GM23338 (cell line): ENCODE data around the gene CHEK1. TPM values are rescaled to one million over a fixed set of nuclear protein-coding genes. Genes with fewer than 3 reads are reported as not detected.

Experiments
- EZH2 ChIP-seq: fragments of 200-600 bp; sonication (generic); IDR thresholded peaks from one replicate; pipeline ENCODE4 v1.8.0; 2017; ENCODE audit warnings: antibody characterized with exemption, mild to moderate bottlenecking, low read depth; ENCODE audit not compliant: unreplicated experiment
- JUNB ChIP-seq: IDR thresholded peaks from one replicate; pipeline ENCODE4 v1.6.1; 2016; ENCODE audit warnings: antibody characterized with exemption; ENCODE audit not compliant: unreplicated experiment
- STAT1 ChIP-seq: IDR thresholded peaks from one replicate; pipeline ENCODE4 v1.6.1; 2016; ENCODE audit warnings: antibody characterized with exemption; ENCODE audit not compliant: unreplicated experiment
- polyA plus RNA-seq: library from polyadenylated mRNA; unstranded; fragments of >200 nt; fragmentation: Nextera tagmentation; extraction: Ambion mirVana; gene quantifications from 2 replicates; pipeline ENCODE4 v1.2.1, GENCODE V29; 2016
- total RNA-seq: library from RNA; depleted of rRNA; stranded (reverse); fragments of >200 nt; shearing (Covaris generic); gene quantifications from 2 replicates; pipeline ENCODE4 v1.2.3, GENCODE V29; 2014
- TF ChIP-seq, protein P1 (sequence below): fragments of 250-450 bp; sonication (Bioruptor Pico); IDR thresholded peaks from 2 replicates; pipeline ENCODE4 v1.5.0; 2020; ENCODE audit warnings: mild to moderate bottlenecking, moderate library complexity
- TF ChIP-seq, protein P2 (sequence below), 2 experiments: fragments of 200-600 bp in 1 of 2; sonication (generic) in 1 of 2; conservative IDR thresholded peaks; 2 replicates each; pipeline versions ENCODE4 v1.5.1 to v1.6.1; 2016 to 2017; ENCODE audit warnings: antibody characterized with exemption in 2 of 2, low read depth in 2 of 2, mild to moderate bottlenecking in 2 of 2, moderate library complexity in 1 of 2
- TF ChIP-seq, protein P3 (sequence below): IDR thresholded peaks from one replicate; pipeline ENCODE4 v1.6.1; 2018; ENCODE audit warnings: antibody characterized with exemption; ENCODE audit not compliant: unreplicated experiment

Gene CHEK1
- total and polyA plus RNA-seq, 2 experiments from 2014 or later, result 90.0 to 102 TPM

DNA sequence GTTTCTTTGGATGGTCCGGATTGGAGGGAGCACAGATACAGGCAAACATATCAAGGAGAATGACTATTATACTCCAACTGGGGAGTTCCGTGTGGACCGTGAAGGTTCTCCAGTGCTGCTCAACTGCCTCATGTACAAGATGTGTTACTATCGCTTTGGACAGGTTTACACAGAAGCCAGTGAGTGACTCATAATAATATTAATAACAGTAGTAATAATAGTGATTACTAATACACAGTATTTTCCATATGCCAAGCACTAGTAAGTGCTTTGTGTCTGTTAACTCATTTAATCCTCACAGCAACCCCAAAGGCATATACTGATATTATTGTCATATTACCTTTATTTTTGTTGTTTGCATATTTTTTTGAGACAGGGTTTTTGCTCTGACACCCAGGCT lies 6.6 kb upstream of the CHEK1 start (continued):
- TF ChIP-seq, protein P1, sequence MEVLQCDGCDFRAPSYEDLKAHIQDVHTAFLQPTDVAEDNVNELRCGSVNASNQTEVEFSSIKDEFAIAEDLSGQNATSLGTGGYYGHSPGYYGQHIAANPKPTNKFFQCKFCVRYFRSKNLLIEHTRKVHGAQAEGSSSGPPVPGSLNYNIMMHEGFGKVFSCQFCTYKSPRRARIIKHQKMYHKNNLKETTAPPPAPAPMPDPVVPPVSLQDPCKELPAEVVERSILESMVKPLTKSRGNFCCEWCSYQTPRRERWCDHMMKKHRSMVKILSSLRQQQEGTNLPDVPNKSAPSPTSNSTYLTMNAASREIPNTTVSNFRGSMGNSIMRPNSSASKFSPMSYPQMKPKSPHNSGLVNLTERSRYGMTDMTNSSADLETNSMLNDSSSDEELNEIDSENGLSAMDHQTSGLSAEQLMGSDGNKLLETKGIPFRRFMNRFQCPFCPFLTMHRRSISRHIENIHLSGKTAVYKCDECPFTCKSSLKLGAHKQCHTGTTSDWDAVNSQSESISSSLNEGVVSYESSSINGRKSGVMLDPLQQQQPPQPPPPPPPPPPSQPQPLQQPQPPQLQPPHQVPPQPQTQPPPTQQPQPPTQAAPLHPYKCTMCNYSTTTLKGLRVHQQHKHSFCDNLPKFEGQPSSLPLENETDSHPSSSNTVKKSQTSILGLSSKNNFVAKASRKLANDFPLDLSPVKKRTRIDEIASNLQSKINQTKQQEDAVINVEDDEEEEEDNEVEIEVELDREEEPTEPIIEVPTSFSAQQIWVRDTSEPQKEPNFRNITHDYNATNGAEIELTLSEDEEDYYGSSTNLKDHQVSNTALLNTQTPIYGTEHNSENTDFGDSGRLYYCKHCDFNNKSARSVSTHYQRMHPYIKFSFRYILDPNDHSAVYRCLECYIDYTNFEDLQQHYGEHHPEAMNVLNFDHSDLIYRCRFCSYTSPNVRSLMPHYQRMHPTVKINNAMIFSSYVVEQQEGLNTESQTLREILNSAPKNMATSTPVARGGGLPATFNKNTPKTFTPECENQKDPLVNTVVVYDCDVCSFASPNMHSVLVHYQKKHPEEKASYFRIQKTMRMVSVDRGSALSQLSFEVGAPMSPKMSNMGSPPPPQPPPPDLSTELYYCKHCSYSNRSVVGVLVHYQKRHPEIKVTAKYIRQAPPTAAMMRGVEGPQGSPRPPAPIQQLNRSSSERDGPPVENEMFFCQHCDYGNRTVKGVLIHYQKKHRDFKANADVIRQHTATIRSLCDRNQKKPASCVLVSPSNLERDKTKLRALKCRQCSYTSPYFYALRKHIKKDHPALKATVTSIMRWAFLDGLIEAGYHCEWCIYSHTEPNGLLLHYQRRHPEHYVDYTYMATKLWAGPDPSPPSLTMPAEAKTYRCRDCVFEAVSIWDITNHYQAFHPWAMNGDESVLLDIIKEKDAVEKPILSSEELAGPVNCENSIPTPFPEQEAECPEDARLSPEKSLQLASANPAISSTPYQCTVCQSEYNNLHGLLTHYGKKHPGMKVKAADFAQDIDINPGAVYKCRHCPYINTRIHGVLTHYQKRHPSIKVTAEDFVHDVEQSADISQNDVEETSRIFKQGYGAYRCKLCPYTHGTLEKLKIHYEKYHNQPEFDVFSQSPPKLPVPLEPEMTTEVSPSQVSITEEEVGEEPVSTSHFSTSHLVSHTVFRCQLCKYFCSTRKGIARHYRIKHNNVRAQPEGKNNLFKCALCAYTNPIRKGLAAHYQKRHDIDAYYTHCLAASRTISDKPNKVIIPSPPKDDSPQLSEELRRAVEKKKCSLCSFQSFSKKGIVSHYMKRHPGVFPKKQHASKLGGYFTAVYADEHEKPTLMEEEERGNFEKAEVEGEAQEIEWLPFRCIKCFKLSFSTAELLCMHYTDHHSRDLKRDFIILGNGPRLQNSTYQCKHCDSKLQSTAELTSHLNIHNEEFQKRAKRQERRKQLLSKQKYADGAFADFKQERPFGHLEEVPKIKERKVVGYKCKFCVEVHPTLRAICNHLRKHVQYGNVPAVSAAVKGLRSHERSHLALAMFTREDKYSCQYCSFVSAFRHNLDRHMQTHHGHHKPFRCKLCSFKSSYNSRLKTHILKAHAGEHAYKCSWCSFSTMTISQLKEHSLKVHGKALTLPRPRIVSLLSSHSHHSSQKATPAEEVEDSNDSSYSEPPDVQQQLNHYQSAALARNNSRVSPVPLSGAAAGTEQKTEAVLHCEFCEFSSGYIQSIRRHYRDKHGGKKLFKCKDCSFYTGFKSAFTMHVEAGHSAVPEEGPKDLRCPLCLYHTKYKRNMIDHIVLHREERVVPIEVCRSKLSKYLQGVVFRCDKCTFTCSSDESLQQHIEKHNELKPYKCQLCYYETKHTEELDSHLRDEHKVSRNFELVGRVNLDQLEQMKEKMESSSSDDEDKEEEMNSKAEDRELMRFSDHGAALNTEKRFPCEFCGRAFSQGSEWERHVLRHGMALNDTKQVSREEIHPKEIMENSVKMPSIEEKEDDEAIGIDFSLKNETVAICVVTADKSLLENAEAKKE (CRISPR knock-in tag), result no peak
- TF ChIP-seq EZH2 (no peak), JUNB (no peak), STAT1 (no peak)
- TF ChIP-seq, protein P2, sequence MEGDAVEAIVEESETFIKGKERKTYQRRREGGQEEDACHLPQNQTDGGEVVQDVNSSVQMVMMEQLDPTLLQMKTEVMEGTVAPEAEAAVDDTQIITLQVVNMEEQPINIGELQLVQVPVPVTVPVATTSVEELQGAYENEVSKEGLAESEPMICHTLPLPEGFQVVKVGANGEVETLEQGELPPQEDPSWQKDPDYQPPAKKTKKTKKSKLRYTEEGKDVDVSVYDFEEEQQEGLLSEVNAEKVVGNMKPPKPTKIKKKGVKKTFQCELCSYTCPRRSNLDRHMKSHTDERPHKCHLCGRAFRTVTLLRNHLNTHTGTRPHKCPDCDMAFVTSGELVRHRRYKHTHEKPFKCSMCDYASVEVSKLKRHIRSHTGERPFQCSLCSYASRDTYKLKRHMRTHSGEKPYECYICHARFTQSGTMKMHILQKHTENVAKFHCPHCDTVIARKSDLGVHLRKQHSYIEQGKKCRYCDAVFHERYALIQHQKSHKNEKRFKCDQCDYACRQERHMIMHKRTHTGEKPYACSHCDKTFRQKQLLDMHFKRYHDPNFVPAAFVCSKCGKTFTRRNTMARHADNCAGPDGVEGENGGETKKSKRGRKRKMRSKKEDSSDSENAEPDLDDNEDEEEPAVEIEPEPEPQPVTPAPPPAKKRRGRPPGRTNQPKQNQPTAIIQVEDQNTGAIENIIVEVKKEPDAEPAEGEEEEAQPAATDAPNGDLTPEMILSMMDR (conservative IDR thresholded peaks at IDR 0.05; ENCODE audit: low read depth in 2 of 2), result no peak
- TF ChIP-seq, protein P3, sequence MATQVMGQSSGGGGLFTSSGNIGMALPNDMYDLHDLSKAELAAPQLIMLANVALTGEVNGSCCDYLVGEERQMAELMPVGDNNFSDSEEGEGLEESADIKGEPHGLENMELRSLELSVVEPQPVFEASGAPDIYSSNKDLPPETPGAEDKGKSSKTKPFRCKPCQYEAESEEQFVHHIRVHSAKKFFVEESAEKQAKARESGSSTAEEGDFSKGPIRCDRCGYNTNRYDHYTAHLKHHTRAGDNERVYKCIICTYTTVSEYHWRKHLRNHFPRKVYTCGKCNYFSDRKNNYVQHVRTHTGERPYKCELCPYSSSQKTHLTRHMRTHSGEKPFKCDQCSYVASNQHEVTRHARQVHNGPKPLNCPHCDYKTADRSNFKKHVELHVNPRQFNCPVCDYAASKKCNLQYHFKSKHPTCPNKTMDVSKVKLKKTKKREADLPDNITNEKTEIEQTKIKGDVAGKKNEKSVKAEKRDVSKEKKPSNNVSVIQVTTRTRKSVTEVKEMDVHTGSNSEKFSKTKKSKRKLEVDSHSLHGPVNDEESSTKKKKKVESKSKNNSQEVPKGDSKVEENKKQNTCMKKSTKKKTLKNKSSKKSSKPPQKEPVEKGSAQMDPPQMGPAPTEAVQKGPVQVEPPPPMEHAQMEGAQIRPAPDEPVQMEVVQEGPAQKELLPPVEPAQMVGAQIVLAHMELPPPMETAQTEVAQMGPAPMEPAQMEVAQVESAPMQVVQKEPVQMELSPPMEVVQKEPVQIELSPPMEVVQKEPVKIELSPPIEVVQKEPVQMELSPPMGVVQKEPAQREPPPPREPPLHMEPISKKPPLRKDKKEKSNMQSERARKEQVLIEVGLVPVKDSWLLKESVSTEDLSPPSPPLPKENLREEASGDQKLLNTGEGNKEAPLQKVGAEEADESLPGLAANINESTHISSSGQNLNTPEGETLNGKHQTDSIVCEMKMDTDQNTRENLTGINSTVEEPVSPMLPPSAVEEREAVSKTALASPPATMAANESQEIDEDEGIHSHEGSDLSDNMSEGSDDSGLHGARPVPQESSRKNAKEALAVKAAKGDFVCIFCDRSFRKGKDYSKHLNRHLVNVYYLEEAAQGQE, result no peak
